Natural killer cell (primary cell): ENCODE data around the gene CARMIL1. TPM values are rescaled to one million over a fixed set of nuclear protein-coding genes. Genes with fewer than 3 reads are reported as not detected.
"Not testable (repeated sequence)": the region's sequence is repeated elsewhere in the genome, so short reads cannot be mapped to it uniquely, and the experiment has no call there.

Experiments
- ATAC-seq, 3 donors: fragments of 150-1000 bp in 2 of 3; fragments of 200-7000 bp in 1 of 3; cut with Tn5 transposase; 1 replicate in 1 of 3; 2 replicates in 2 of 3; pipeline ENCODE4 v1.10.0; 2021; ENCODE audit warnings: mild to moderate bottlenecking in 2 of 3, moderate library complexity in 2 of 3
- DNase-seq, 2 donors: peaks; one replicate each; pipeline versions ENCODE4 v3.0.0 to v3.0.0-alpha.2; 2013 to 2021; ENCODE audit warnings: mixed read lengths in 1 of 2
- H3K27ac ChIP-seq: one replicate; pipeline ENCODE4 v1.5.1; 2013; ENCODE audit warnings: mild to moderate bottlenecking, low read length
- H3K27me3 ChIP-seq: one replicate; pipeline ENCODE4 v1.6.1; 2013; ENCODE audit warnings: low read length; ENCODE audit not compliant: control insufficient read depth, insufficient read depth
- H3K36me3 ChIP-seq: one replicate; pipeline ENCODE4 v1.6.1; 2013; ENCODE audit warnings: low read length; ENCODE audit not compliant: control insufficient read depth, insufficient read depth
- H3K4me1 ChIP-seq: one replicate; pipeline ENCODE4 v1.6.1; 2013; ENCODE audit warnings: low read length; ENCODE audit not compliant: control insufficient read depth, insufficient read depth
- H3K4me3 ChIP-seq: one replicate; pipeline ENCODE4 v1.5.1; 2013; ENCODE audit warnings: low read length
- H3K9me3 ChIP-seq: one replicate; pipeline ENCODE4 v1.6.1; 2013; ENCODE audit warnings: low read length; ENCODE audit not compliant: control insufficient read depth, insufficient read depth
- H3K27ac Mint-ChIP-seq, 2 donors: one replicate each; pipeline ENCODE4 v1.8.0; 2022; ENCODE audit warnings: mild to moderate bottlenecking in 2 of 2, mixed read lengths in 2 of 2, moderate library complexity in 1 of 2
- H3K27me3 Mint-ChIP-seq, 2 donors: one replicate each; pipeline ENCODE4 v1.8.0; 2022; ENCODE audit warnings: low read depth in 2 of 2, mixed read lengths in 2 of 2
- H3K36me3 Mint-ChIP-seq: one replicate; pipeline ENCODE4 v1.8.0; 2022; ENCODE audit warnings: mixed read lengths
- H3K4me1 Mint-ChIP-seq, 2 donors: one replicate each; pipeline ENCODE4 v1.8.0; 2022; ENCODE audit warnings: mixed read lengths in 2 of 2
- H3K4me3 Mint-ChIP-seq: one replicate; pipeline ENCODE4 v1.8.0; 2022; ENCODE audit warnings: mild to moderate bottlenecking, moderate library complexity, mixed read lengths
- H3K9me3 Mint-ChIP-seq, 2 donors: one replicate each; pipeline ENCODE4 v1.8.0; 2022; ENCODE audit warnings: mixed read lengths in 2 of 2
- CTCF ChIP-seq: fragments of 200-600 bp; IDR thresholded peaks from one replicate; pipeline ENCODE4 v1.8.0; 2022; ENCODE audit warnings: antibody characterized with exemption
- WGBS: methylation state at CpG from one replicate; pipeline ENCODE4 v1.1.7; 2013; ENCODE audit warnings: missing lambda C conversion rate; ENCODE audit not compliant: insufficient coverage; 5-methylcytosine and 5-hydroxymethylcytosine counted together
- intact Hi-C: fragments of 100-400 bp; cut with micrococcal nuclease; formaldehyde crosslinking; loops from one replicate; pipeline ENCODE4 v1.14.2; 2022
- total RNA-seq, 4 donors: library from RNA; stranded (reverse); fragments of 120-200 nt in 1 of 4; gene quantifications; one replicate each; pipeline versions ENCODE4 v1.2.3 to v1.2.4, GENCODE V29; 2013 to 2022

CARMIL1 gene
- total RNA-seq, 3 donors from 2014 or later (not counting 1 experiment from before 2014, with no cell fraction given): 0.25 to 1.1 (median 0.35) TPM

- H3K4me3 ChIP-seq: no peak overlapping the region
- no peaks in the 10 kb centered on the region for H3K9me3 ChIP-seq
- intact Hi-C loops: no loop called here
- H3K27ac Mint-ChIP-seq: no peak overlapping the region
- no peaks in the 10 kb centered on the region for H3K36me3 Mint-ChIP-seq
- no peak overlapping the region for H3K4me3 Mint-ChIP-seq
- no peaks in the 10 kb centered on the region for H3K9me3 Mint-ChIP-seq
- no peaks in the 10 kb centered on the region for H3K4me1 ChIP-seq
- no peaks in the 10 kb centered on the region for H3K36me3 ChIP-seq
- H3K27me3 ChIP-seq: no peaks in the 10 kb centered on the region
- H3K4me1 Mint-ChIP-seq: no peaks in the 10 kb centered on the region
- DNase-seq: no peak
- no peak for ATAC-seq
- 80% methylated on average over 1 of the region's 3 CpGs for WGBS
- H3K27me3 Mint-ChIP-seq: peaks cover 0 to 24% of the 10 kb centered on the region in 2 donors
- H3K27ac ChIP-seq: no peak overlapping the region
- no peak for TF ChIP-seq CTCF
Measured at GRCh38 chr6:25297823-25298522, 18.8 kb downstream of the CARMIL1 start.

GRCh38 chr6:25298523-25298865 is 19.3 kb downstream of the CARMIL1 start:
- H3K36me3 ChIP-seq, H3K4me1 Mint-ChIP-seq, H3K27me3 ChIP-seq, intact Hi-C loops, H3K9me3 Mint-ChIP-seq, H3K27ac Mint-ChIP-seq, H3K36me3 Mint-ChIP-seq, H3K9me3 ChIP-seq, DNase-seq, H3K4me3 Mint-ChIP-seq, H3K4me3 ChIP-seq, ATAC-seq, H3K4me1 ChIP-seq, H3K27ac ChIP-seq: not testable (repeated sequence)
- peaks cover 0 to 26% of the 10 kb centered on the region in 2 donors for H3K27me3 Mint-ChIP-seq
- WGBS: 95% methylated on average over 7 of the region's 8 CpGs

- no peaks in the 10 kb centered on the region for H3K9me3 ChIP-seq
- Mint-ChIP-seq H3K27me3 (peaks cover 0 to 30% of the 10 kb centered on the region in 2 donors), H3K4me1 (no peaks in the 10 kb centered on the region), H3K27ac (no peak overlapping the region), H3K4me3 (no peak overlapping the region), H3K36me3 (no peaks in the 10 kb centered on the region), H3K9me3 (no peaks in the 10 kb centered on the region)
- H3K27me3 ChIP-seq: no peaks in the 10 kb centered on the region
- intact Hi-C loops: no loop called here
- ATAC-seq (no peak), DNase-seq (no peak)
- no peak for TF ChIP-seq CTCF
- H3K4me1 ChIP-seq: no peaks in the 10 kb centered on the region
- H3K36me3 ChIP-seq: no peaks in the 10 kb centered on the region
- WGBS: 35% methylated on average over 3 of the region's 3 CpGs
- no peak overlapping the region for H3K27ac ChIP-seq
- H3K4me3 ChIP-seq: no peak overlapping the region
Measured at GRCh38 chr6:25301362-25301761, 22.2 kb downstream of the CARMIL1 start.

GRCh38 chr6:25302151-25302550 is 23.0 kb downstream of the CARMIL1 start:
- no peaks in the 10 kb centered on the region for H3K9me3 ChIP-seq
- Mint-ChIP-seq H3K27me3 (peaks cover 0 to 24% of the 10 kb centered on the region in 2 donors), H3K9me3 (no peaks in the 10 kb centered on the region), H3K4me3 (no peak overlapping the region), H3K36me3 (no peaks in the 10 kb centered on the region), H3K27ac (no peak overlapping the region), H3K4me1 (no peaks in the 10 kb centered on the region)
- no peak overlapping the region for H3K27ac ChIP-seq
- intact Hi-C loops: no loop called here
- H3K27me3 ChIP-seq: no peaks in the 10 kb centered on the region
- no peak for TF ChIP-seq CTCF
- H3K4me1 ChIP-seq: no peaks in the 10 kb centered on the region
- H3K36me3 ChIP-seq: no peaks in the 10 kb centered on the region
- DNase-seq (no peak), ATAC-seq (no peak)
- H3K4me3 ChIP-seq: no peak overlapping the region
- WGBS: 83% methylated on average over 1 of the region's 1 CpG
